Epithelial cell of esophagus (primary cell): ENCODE data around the gene C3orf38.
A peak's percentile ranks its signal among the peaks of the same experiment; 100 is the strongest.

Experiments
- DNase-seq: peaks from one replicate; pipeline ENCODE4 v3.0.0; 2010; ENCODE audit warnings: low read depth
- H3K4me3 ChIP-seq: 2 replicates; pipeline ENCODE4 v1.5.1; 2011; ENCODE audit warnings: mild to moderate bottlenecking, low read length, control low read depth
- CTCF ChIP-seq: IDR thresholded peaks from 2 replicates; pipeline ENCODE4 v1.5.1; 2011; ENCODE audit warnings: low read depth, mild to moderate bottlenecking, low read length, control low read depth, inconsistent platforms; ENCODE audit not compliant: insufficient read depth; ENCODE audit errors: missing control alignments

Gene C3orf38

GRCh38 chr3:88142094-88142624, 7.6 kb upstream of the C3orf38 start:
- no peak overlapping the region for H3K4me3 ChIP-seq
- peak; percentile 71 for DNase-seq
- TF ChIP-seq CTCF = no peak

GRCh38 chr3:88147261-88147660, 2.5 kb upstream of the C3orf38 start:
- no peak overlapping the region for H3K4me3 ChIP-seq
- DNase-seq = no peak
- TF ChIP-seq CTCF = no peak

GRCh38 chr3:88148651-88149050, 1.1 kb upstream of the C3orf38 start:
- DNase-seq = no peak
- TF ChIP-seq CTCF = no peak
- H3K4me3 ChIP-seq = peak overlapping the region; percentile 92

- no peak for TF ChIP-seq CTCF
- peak overlapping the region; percentile 92 for H3K4me3 ChIP-seq
- peak; percentile 45 for DNase-seq
Observed at GRCh38 chr3:88149101-88149508, 654 bp upstream of the C3orf38 start.

GRCh38 chr3:88150371-88150770, 612 bp downstream of the C3orf38 start:
- peak; percentile 24 for DNase-seq
- H3K4me3 ChIP-seq = peak overlapping the region; percentile 92
- TF ChIP-seq CTCF = no peak

- H3K4me3 ChIP-seq = peak overlapping the region; percentile 92
- DNase-seq = no peak
- TF ChIP-seq CTCF = no peak
Observed at GRCh38 chr3:88150806-88151205, 1.0 kb downstream of the C3orf38 start.

GRCh38 chr3:88151358-88151757, 1.6 kb downstream of the C3orf38 start:
- peak; percentile 16 for DNase-seq
- no peak for TF ChIP-seq CTCF
- H3K4me3 ChIP-seq = peak overlapping the region; percentile 92
